RWPE2 (cell line): ENCODE data around the gene BCAS1.

ENCODE experiments used
- ATAC-seq: fragments of 200-7000 bp; cut with Tn5 transposase; 3 replicates; pipeline ENCODE4 v1.9.1; 2021; ENCODE audit warnings: low read depth
- DNase-seq: peaks from one replicate; pipeline ENCODE4 v3.0.0-alpha.2; 2020; ENCODE audit warnings: low spot score
- H3K27ac ChIP-seq: fragments of 450-650 bp; 2 replicates; pipeline ENCODE4 v1.5.1; 2017; ENCODE audit warnings: mild to moderate bottlenecking; ENCODE audit not compliant: poor library complexity, severe bottlenecking
- H3K27me3 ChIP-seq: fragments of 250-450 bp; sonication (Bioruptor Pico); 2 replicates; pipeline ENCODE4 v1.5.1; 2021; ENCODE audit warnings: mild to moderate bottlenecking, moderate library complexity; ENCODE audit not compliant: insufficient read depth, poor library complexity, severe bottlenecking
- H3K36me3 ChIP-seq: fragments of 250-450 bp; sonication (Bioruptor Pico); 2 replicates; pipeline ENCODE4 v1.5.1; 2020; ENCODE audit warnings: low read depth, mild to moderate bottlenecking, moderate library complexity
- H3K4me1 ChIP-seq: fragments of 250-450 bp; sonication (Bioruptor Pico); 2 replicates; pipeline ENCODE4 v1.5.1; 2021; ENCODE audit warnings: mild to moderate bottlenecking, moderate library complexity; ENCODE audit not compliant: insufficient read depth, poor library complexity, severe bottlenecking
- H3K4me3 ChIP-seq: fragments of 250-450 bp; sonication (Bioruptor Pico); 2 replicates; pipeline ENCODE4 v1.5.1; 2021; ENCODE audit warnings: mild to moderate bottlenecking, moderate library complexity; ENCODE audit not compliant: severe bottlenecking
- H3K9me3 ChIP-seq: fragments of 250-450 bp; sonication (Bioruptor Pico); 2 replicates; pipeline ENCODE4 v1.5.1; 2021; ENCODE audit warnings: mild to moderate bottlenecking, moderate library complexity; ENCODE audit not compliant: severe bottlenecking
- TF ChIP-seq, protein P1 (sequence below): fragments of 450-650 bp; IDR thresholded peaks from one replicate; pipeline ENCODE4 v1.5.1; 2017; ENCODE audit warnings: mild to moderate bottlenecking, moderate library complexity; ENCODE audit not compliant: poor library complexity, severe bottlenecking

BCAS1 gene

DNA sequence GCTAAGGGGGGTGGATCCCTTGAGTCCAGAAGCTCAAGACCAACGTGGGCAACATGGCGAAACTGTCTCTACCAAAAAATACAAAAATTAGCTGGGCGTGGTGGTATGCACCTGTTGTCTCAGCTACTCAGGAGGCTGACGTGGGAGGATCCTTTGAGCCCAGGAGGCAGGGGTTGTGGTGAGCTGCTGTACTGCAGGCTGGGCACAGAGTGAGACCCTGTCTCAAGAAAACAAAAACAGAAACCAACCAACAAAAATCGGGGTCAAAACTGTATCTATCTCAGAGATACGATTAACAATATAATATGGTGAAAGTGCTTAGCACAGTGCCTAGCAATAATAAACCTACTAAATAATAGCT, 20.7 kb upstream of the BCAS1 start:
- ATAC-seq (no peak), DNase-seq (no peak)
- Histone ChIP-seq H3K4me1 (no peaks in the 10 kb centered on the region), H3K27ac (no peak overlapping the region), H3K9me3 (no peaks in the 10 kb centered on the region), H3K36me3 (no peaks in the 10 kb centered on the region), H3K4me3 (no peak overlapping the region), H3K27me3 (no peaks in the 10 kb centered on the region)
- TF ChIP-seq, protein P1, sequence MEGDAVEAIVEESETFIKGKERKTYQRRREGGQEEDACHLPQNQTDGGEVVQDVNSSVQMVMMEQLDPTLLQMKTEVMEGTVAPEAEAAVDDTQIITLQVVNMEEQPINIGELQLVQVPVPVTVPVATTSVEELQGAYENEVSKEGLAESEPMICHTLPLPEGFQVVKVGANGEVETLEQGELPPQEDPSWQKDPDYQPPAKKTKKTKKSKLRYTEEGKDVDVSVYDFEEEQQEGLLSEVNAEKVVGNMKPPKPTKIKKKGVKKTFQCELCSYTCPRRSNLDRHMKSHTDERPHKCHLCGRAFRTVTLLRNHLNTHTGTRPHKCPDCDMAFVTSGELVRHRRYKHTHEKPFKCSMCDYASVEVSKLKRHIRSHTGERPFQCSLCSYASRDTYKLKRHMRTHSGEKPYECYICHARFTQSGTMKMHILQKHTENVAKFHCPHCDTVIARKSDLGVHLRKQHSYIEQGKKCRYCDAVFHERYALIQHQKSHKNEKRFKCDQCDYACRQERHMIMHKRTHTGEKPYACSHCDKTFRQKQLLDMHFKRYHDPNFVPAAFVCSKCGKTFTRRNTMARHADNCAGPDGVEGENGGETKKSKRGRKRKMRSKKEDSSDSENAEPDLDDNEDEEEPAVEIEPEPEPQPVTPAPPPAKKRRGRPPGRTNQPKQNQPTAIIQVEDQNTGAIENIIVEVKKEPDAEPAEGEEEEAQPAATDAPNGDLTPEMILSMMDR = no peak

DNA sequence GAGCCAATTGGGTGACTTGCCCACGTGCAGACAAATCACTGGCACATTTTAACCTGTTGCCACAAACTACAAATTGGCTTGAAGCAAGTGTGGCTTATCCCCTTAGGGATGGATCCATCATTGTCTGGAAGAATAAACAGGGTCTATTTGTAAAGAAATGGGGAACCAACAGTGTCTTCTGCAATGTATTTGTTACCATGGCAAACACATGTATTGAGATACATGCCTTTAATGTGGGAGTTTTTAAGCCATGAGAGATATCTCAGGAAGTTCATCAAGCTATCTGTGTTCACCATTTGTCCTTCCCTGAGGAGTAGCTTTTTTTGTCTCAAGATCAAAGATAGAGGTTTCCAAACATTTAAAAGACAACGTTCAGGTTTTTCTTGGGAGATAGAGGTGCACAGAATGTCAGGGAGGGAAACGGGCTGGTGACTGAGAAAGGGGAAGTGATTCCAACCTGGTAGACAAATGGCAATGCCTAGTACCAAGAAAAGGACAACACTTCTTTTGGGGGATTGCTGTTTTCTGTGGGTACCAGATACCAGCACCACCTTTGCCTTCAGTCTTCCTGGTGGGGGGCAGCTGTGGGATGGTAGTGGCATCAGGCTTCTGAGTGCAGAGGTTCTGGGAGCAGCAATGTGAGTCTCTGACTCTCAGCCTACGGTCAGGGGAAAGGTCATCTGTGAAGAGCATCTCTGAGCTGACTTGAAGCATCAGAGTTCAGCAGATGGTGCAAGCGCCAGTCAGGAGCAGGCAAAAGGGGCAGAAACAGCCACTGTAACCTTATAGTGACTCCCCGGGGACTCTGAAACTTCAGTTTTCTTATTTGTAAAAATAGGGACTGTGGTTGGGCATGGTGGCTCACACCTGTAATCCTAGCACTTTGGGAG, 20.1 kb upstream of the BCAS1 start:
- no peak overlapping the region for H3K4me3 ChIP-seq
- ATAC-seq = no peak
- H3K27ac ChIP-seq = no peak overlapping the region
- no peaks in the 10 kb centered on the region for H3K4me1 ChIP-seq
- no peak for DNase-seq
- H3K9me3 ChIP-seq = no peaks in the 10 kb centered on the region
- TF ChIP-seq, protein P1 = no peak
- no peaks in the 10 kb centered on the region for H3K27me3 ChIP-seq
- no peaks in the 10 kb centered on the region for H3K36me3 ChIP-seq

DNA sequence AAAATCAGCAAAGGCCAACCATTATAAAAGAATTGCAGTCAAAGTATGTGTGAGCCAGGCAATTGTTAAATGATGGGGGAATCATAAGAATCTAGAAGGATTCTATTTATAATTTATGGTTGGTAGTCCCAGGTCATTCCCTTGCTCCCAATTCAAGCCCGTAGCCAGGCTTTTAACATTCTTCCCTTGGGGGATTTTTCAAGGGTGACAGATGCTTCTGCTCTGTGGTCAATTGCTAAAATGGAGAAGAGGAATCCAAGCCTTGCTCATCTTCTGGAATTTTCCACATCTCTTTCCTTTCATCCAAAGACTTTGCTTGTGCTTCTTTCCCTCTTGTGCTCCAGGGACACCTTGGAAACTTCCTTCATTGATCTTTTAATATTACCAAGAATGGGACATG, 18.0 kb upstream of the BCAS1 start:
- Histone ChIP-seq H3K9me3 (no peaks in the 10 kb centered on the region), H3K4me1 (no peaks in the 10 kb centered on the region), H3K27me3 (no peaks in the 10 kb centered on the region), H3K36me3 (no peaks in the 10 kb centered on the region), H3K4me3 (no peak overlapping the region), H3K27ac (no peak overlapping the region)
- ATAC-seq (no peak), DNase-seq (no peak)
- TF ChIP-seq, protein P1 = no peak

DNA sequence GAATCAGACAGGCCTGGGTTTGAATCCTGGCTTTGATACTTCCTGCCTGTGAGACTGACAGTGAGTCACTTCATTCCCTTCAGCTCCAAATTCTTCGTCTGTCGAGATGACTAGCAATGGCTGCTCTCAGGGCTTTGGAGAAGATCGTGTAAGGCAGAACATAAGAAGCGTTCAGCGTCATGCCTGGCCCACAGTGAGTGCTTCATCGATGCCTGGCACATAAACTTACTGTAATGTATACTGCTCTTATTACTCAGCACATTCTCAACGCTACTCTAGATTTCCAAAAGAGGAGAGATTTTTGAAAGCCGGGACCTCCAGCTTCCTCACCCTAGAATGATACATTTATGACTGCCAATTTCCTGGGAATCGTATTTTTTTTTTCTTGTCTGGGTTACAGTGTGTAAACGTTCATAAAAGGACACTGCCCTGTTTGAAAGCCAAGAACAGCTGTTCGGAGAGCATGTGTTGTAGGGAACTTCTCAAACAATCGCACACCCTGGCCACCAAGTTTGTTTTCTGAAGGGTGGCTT, 16.2 kb upstream of the BCAS1 start:
- ATAC-seq (peak; percentile 24; the same call in 1 of the 3 replicates), DNase-seq (no peak)
- no peaks in the 10 kb centered on the region for H3K27me3 ChIP-seq
- no peak overlapping the region for H3K27ac ChIP-seq
- no peak overlapping the region for H3K4me3 ChIP-seq
- H3K36me3 ChIP-seq = no peaks in the 10 kb centered on the region
- TF ChIP-seq, protein P1 = no peak
- H3K4me1 ChIP-seq = no peaks in the 10 kb centered on the region
- no peaks in the 10 kb centered on the region for H3K9me3 ChIP-seq

DNA sequence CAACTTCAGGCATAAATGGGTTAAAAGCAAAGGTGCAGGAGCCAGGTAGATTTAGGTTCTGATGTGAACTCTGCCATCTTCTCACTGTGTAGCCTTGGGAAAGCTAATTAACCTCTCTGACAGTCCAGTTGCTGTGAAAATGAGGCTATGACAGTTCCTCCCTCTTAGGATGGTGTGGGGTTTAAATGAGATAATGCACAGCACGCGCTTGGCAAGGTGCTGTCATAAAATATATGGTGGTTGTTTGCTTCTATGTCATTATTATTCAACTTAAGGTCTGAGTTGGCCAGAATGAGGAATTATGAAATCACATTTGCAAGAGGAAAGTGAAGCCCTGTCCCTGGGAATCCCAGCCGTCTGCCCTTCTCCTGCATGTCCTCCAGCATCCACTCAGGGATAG, 15.5 kb upstream of the BCAS1 start:
- no peak for ATAC-seq
- Histone ChIP-seq H3K4me1 (no peaks in the 10 kb centered on the region), H3K27me3 (no peaks in the 10 kb centered on the region), H3K36me3 (no peaks in the 10 kb centered on the region), H3K4me3 (no peak overlapping the region), H3K27ac (no peak overlapping the region), H3K9me3 (no peaks in the 10 kb centered on the region)
- no peak for DNase-seq
- TF ChIP-seq, protein P1 = no peak
